GM23338 (cell line): Measurements from ENCODE around the gene SDHB. TPM values are rescaled to one million over a fixed set of nuclear protein-coding genes. Genes with fewer than 3 reads are reported as not detected.

Experiments
- ATAC-seq: fragments of 200-7000 bp; cut with Tn5 transposase; 3 replicates; pipeline ENCODE4 v1.9.1; 2020
- DNase-seq: peaks from one replicate; pipeline ENCODE4 v3.0.0-alpha.2; 2015; ENCODE audit warnings: low spot score
- H2AFZ ChIP-seq: fragments of 200-600 bp; sonication (generic); 2 replicates; pipeline ENCODE4 v1.8.0; 2016; ENCODE audit warnings: antibody characterized with exemption, mild to moderate bottlenecking, moderate library complexity
- H3F3A ChIP-seq: fragments of 200-600 bp; sonication (generic); replicated peaks from 2 replicates; pipeline ENCODE4 v1.8.0; 2017; ENCODE audit warnings: antibody characterized with exemption, mixed run types, low read depth
- H3K27ac ChIP-seq: fragments of 200-600 bp; sonication (generic); 2 replicates; pipeline ENCODE4 v1.6.1; 2016; ENCODE audit warnings: low read depth
- H3K27me3 ChIP-seq: fragments of 200-600 bp; sonication (generic); 2 replicates; pipeline ENCODE4 v1.8.0; 2016; ENCODE audit warnings: mild to moderate bottlenecking, mixed run types, moderate library complexity; ENCODE audit not compliant: insufficient read depth
- H3K36me3 ChIP-seq: fragments of 200-600 bp; sonication (generic); 2 replicates; pipeline ENCODE4 v1.8.0; 2016; ENCODE audit warnings: mild to moderate bottlenecking; ENCODE audit not compliant: insufficient read depth
- H3K4me1 ChIP-seq: fragments of 200-600 bp; sonication (generic); 2 replicates; pipeline ENCODE4 v1.8.0; 2016; ENCODE audit warnings: mild to moderate bottlenecking, moderate library complexity; ENCODE audit not compliant: insufficient read depth
- H3K4me2 ChIP-seq: fragments of 200-600 bp; sonication (generic); 2 replicates; pipeline ENCODE4 v1.7.1; 2017; ENCODE audit warnings: mixed run types
- H3K4me3 ChIP-seq: fragments of 200-600 bp; sonication (generic); 2 replicates; pipeline ENCODE4 v1.6.1; 2016; ENCODE audit warnings: mixed run types
- H3K79me2 ChIP-seq: fragments of 200-600 bp; sonication (generic); replicated peaks from 2 replicates; pipeline ENCODE4 v1.8.0; 2017; ENCODE audit warnings: mild to moderate bottlenecking; ENCODE audit not compliant: insufficient read depth
- H3K9me2 ChIP-seq: fragments of 200-600 bp; sonication (generic); 2 replicates; pipeline ENCODE4 v1.8.0; 2017; ENCODE audit not compliant: insufficient read depth
- H4K20me1 ChIP-seq: fragments of 200-600 bp; sonication (generic); replicated peaks from 2 replicates; pipeline ENCODE4 v1.8.0; 2017; ENCODE audit warnings: mild to moderate bottlenecking; ENCODE audit not compliant: insufficient read depth
- H3K27ac Mint-ChIP-seq: 2 replicates; pipeline ENCODE4 v1.8.0; 2020; ENCODE audit warnings: inconsistent platforms, mild to moderate bottlenecking, moderate library complexity, mixed read lengths
- H3K27me3 Mint-ChIP-seq: 3 replicates; pipeline ENCODE4 v1.8.0; 2022; ENCODE audit warnings: low read depth, mild to moderate bottlenecking, moderate library complexity, mixed read lengths, inconsistent platforms; ENCODE audit not compliant: insufficient read depth, poor library complexity
- H3K36me3 Mint-ChIP-seq: 3 replicates; pipeline ENCODE4 v1.8.0; 2021; ENCODE audit warnings: low read depth, mild to moderate bottlenecking, inconsistent platforms, moderate library complexity, mixed read lengths
- H3K4me1 Mint-ChIP-seq: 3 replicates; pipeline ENCODE4 v1.8.0; 2020; ENCODE audit warnings: mild to moderate bottlenecking, inconsistent platforms, mixed read lengths
- H3K4me3 Mint-ChIP-seq: 3 replicates; pipeline ENCODE4 v1.8.0; 2021; ENCODE audit warnings: moderate library complexity, mild to moderate bottlenecking, inconsistent platforms, mixed read lengths
- H3K9me3 Mint-ChIP-seq: 3 replicates; pipeline ENCODE4 v1.8.0; 2020; ENCODE audit warnings: moderate library complexity, mild to moderate bottlenecking, inconsistent platforms, mixed read lengths
- CREB1 ChIP-seq: fragments of 250-450 bp; sonication (Bioruptor Pico); IDR thresholded peaks from 2 replicates; pipeline ENCODE4 v1.5.0; 2020; ENCODE audit warnings: low read depth, mild to moderate bottlenecking, moderate library complexity
- EZH2 ChIP-seq: fragments of 200-600 bp; sonication (generic); IDR thresholded peaks from one replicate; pipeline ENCODE4 v1.8.0; 2017; ENCODE audit warnings: antibody characterized with exemption, mild to moderate bottlenecking, low read depth; ENCODE audit not compliant: unreplicated experiment
- EZH2phosphoT487 ChIP-seq: fragments of 200-600 bp; sonication (generic); IDR thresholded peaks from one replicate; pipeline ENCODE4 v1.8.1; 2018; ENCODE audit warnings: antibody characterized with exemption; ENCODE audit not compliant: unreplicated experiment
- JUNB ChIP-seq: IDR thresholded peaks from one replicate; pipeline ENCODE4 v1.6.1; 2016; ENCODE audit warnings: antibody characterized with exemption; ENCODE audit not compliant: unreplicated experiment
- NANOG ChIP-seq: IDR thresholded peaks from 2 replicates; pipeline ENCODE4 v1.6.1; 2016; ENCODE audit warnings: antibody characterized with exemption, borderline replicate concordance
- POLR2AphosphoS5 ChIP-seq: IDR thresholded peaks from 2 replicates; pipeline ENCODE4 v1.6.1; 2016; ENCODE audit warnings: antibody characterized with exemption, low read depth
- STAT1 ChIP-seq: IDR thresholded peaks from one replicate; pipeline ENCODE4 v1.6.1; 2016; ENCODE audit warnings: antibody characterized with exemption; ENCODE audit not compliant: unreplicated experiment
- ZNF114 ChIP-seq: fragments of 250-450 bp; sonication (Bioruptor Pico); IDR thresholded peaks from 2 replicates; pipeline ENCODE4 v1.5.0; 2020; ENCODE audit warnings: mild to moderate bottlenecking, moderate library complexity
- ZNF331 ChIP-seq: fragments of 250-450 bp; sonication (Bioruptor Pico); IDR thresholded peaks from 2 replicates; pipeline ENCODE4 v1.5.0; 2020; ENCODE audit warnings: low read depth, mild to moderate bottlenecking, moderate library complexity
- polyA plus RNA-seq: library from polyadenylated mRNA; unstranded; fragments of >200 nt; fragmentation: Nextera tagmentation; extraction: Ambion mirVana; gene quantifications from 2 replicates; pipeline ENCODE4 v1.2.1, GENCODE V29; 2016
- total RNA-seq: library from RNA; depleted of rRNA; stranded (reverse); fragments of >200 nt; shearing (Covaris generic); gene quantifications from 2 replicates; pipeline ENCODE4 v1.2.3, GENCODE V29; 2014
- TF ChIP-seq, protein P1 (sequence below): IDR thresholded peaks from one replicate; pipeline ENCODE4 v1.6.1; 2018; ENCODE audit warnings: antibody characterized with exemption; ENCODE audit not compliant: unreplicated experiment
- TF ChIP-seq, protein P2 (sequence below): IDR thresholded peaks from 2 replicates; pipeline ENCODE4 v1.6.1; 2016; ENCODE audit warnings: antibody characterized with exemption
- TF ChIP-seq, protein P3 (sequence below): fragments of 250-450 bp; sonication (Bioruptor Pico); IDR thresholded peaks from 2 replicates; pipeline ENCODE4 v1.5.0; 2020; ENCODE audit warnings: mild to moderate bottlenecking, moderate library complexity

Gene SDHB
- total and polyA plus RNA-seq, 2 experiments from 2014 or later: 72.8 to 112 TPM

GRCh38 chr1:17023573-17023972 is 30.3 kb downstream of the SDHB start (continued):
- TF ChIP-seq, protein P1, sequence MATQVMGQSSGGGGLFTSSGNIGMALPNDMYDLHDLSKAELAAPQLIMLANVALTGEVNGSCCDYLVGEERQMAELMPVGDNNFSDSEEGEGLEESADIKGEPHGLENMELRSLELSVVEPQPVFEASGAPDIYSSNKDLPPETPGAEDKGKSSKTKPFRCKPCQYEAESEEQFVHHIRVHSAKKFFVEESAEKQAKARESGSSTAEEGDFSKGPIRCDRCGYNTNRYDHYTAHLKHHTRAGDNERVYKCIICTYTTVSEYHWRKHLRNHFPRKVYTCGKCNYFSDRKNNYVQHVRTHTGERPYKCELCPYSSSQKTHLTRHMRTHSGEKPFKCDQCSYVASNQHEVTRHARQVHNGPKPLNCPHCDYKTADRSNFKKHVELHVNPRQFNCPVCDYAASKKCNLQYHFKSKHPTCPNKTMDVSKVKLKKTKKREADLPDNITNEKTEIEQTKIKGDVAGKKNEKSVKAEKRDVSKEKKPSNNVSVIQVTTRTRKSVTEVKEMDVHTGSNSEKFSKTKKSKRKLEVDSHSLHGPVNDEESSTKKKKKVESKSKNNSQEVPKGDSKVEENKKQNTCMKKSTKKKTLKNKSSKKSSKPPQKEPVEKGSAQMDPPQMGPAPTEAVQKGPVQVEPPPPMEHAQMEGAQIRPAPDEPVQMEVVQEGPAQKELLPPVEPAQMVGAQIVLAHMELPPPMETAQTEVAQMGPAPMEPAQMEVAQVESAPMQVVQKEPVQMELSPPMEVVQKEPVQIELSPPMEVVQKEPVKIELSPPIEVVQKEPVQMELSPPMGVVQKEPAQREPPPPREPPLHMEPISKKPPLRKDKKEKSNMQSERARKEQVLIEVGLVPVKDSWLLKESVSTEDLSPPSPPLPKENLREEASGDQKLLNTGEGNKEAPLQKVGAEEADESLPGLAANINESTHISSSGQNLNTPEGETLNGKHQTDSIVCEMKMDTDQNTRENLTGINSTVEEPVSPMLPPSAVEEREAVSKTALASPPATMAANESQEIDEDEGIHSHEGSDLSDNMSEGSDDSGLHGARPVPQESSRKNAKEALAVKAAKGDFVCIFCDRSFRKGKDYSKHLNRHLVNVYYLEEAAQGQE: no peak
- TF ChIP-seq ZNF114 (CRISPR knock-in tag) (no peak), STAT1 (no peak), EZH2 (no peak), JUNB (no peak)
- TF ChIP-seq, protein P2, sequence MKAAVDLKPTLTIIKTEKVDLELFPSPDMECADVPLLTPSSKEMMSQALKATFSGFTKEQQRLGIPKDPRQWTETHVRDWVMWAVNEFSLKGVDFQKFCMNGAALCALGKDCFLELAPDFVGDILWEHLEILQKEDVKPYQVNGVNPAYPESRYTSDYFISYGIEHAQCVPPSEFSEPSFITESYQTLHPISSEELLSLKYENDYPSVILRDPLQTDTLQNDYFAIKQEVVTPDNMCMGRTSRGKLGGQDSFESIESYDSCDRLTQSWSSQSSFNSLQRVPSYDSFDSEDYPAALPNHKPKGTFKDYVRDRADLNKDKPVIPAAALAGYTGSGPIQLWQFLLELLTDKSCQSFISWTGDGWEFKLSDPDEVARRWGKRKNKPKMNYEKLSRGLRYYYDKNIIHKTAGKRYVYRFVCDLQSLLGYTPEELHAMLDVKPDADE: no peak

DNA sequence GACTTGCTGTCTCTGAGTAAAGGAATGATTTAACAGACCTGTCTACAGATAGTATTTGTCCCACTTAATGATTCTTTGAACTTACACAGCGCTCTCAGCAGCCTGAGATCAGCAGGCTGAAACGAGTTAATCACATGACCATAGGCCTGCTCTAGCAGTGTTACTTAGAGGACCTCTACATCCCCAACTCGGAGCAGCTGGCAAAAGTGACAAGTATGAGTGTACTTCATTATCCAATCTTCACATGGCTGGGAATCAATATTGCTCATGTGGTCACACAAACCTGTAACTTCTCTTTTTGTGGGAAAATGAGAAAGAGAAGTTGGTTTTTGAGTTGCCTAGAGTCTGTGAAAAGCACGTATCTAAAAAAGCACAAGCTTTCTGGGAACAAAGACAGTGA is 30.7 kb downstream of the SDHB start:
- no peak for ATAC-seq
- Histone ChIP-seq H3K79me2 (no peaks in the 10 kb centered on the region), H3K4me2 (no peak overlapping the region), H3K27ac (no peak overlapping the region), H3F3A (peaks cover 12% of the 10 kb centered on the region; the same call in 1 of the 2 replicates), H4K20me1 (peaks cover 8% of the 10 kb centered on the region), H3K36me3 (peaks cover 49% of the 10 kb centered on the region), H3K4me3 (no peak overlapping the region), H3K4me1 (no peaks in the 10 kb centered on the region), H3K9me2 (no peaks in the 10 kb centered on the region), H3K27me3 (no peaks in the 10 kb centered on the region), H2AFZ (no peak overlapping the region)
- no peak for DNase-seq
- Mint-ChIP-seq H3K4me3 (no peak overlapping the region), H3K4me1 (no peaks in the 10 kb centered on the region), H3K36me3 (peaks cover 74% of the 10 kb centered on the region), H3K9me3 (no peaks in the 10 kb centered on the region), H3K27me3 (no peaks in the 10 kb centered on the region), H3K27ac (no peak overlapping the region)
- TF ChIP-seq CREB1 (CRISPR knock-in tag) (no peak), JUNB (no peak), NANOG (no peak), ZNF331 (CRISPR knock-in tag) (no peak), ZNF114 (CRISPR knock-in tag) (no peak), POLR2AphosphoS5 (no peak), STAT1 (no peak), EZH2phosphoT487 (no peak)
- TF ChIP-seq, protein P2: no peak
- TF ChIP-seq, protein P3, sequence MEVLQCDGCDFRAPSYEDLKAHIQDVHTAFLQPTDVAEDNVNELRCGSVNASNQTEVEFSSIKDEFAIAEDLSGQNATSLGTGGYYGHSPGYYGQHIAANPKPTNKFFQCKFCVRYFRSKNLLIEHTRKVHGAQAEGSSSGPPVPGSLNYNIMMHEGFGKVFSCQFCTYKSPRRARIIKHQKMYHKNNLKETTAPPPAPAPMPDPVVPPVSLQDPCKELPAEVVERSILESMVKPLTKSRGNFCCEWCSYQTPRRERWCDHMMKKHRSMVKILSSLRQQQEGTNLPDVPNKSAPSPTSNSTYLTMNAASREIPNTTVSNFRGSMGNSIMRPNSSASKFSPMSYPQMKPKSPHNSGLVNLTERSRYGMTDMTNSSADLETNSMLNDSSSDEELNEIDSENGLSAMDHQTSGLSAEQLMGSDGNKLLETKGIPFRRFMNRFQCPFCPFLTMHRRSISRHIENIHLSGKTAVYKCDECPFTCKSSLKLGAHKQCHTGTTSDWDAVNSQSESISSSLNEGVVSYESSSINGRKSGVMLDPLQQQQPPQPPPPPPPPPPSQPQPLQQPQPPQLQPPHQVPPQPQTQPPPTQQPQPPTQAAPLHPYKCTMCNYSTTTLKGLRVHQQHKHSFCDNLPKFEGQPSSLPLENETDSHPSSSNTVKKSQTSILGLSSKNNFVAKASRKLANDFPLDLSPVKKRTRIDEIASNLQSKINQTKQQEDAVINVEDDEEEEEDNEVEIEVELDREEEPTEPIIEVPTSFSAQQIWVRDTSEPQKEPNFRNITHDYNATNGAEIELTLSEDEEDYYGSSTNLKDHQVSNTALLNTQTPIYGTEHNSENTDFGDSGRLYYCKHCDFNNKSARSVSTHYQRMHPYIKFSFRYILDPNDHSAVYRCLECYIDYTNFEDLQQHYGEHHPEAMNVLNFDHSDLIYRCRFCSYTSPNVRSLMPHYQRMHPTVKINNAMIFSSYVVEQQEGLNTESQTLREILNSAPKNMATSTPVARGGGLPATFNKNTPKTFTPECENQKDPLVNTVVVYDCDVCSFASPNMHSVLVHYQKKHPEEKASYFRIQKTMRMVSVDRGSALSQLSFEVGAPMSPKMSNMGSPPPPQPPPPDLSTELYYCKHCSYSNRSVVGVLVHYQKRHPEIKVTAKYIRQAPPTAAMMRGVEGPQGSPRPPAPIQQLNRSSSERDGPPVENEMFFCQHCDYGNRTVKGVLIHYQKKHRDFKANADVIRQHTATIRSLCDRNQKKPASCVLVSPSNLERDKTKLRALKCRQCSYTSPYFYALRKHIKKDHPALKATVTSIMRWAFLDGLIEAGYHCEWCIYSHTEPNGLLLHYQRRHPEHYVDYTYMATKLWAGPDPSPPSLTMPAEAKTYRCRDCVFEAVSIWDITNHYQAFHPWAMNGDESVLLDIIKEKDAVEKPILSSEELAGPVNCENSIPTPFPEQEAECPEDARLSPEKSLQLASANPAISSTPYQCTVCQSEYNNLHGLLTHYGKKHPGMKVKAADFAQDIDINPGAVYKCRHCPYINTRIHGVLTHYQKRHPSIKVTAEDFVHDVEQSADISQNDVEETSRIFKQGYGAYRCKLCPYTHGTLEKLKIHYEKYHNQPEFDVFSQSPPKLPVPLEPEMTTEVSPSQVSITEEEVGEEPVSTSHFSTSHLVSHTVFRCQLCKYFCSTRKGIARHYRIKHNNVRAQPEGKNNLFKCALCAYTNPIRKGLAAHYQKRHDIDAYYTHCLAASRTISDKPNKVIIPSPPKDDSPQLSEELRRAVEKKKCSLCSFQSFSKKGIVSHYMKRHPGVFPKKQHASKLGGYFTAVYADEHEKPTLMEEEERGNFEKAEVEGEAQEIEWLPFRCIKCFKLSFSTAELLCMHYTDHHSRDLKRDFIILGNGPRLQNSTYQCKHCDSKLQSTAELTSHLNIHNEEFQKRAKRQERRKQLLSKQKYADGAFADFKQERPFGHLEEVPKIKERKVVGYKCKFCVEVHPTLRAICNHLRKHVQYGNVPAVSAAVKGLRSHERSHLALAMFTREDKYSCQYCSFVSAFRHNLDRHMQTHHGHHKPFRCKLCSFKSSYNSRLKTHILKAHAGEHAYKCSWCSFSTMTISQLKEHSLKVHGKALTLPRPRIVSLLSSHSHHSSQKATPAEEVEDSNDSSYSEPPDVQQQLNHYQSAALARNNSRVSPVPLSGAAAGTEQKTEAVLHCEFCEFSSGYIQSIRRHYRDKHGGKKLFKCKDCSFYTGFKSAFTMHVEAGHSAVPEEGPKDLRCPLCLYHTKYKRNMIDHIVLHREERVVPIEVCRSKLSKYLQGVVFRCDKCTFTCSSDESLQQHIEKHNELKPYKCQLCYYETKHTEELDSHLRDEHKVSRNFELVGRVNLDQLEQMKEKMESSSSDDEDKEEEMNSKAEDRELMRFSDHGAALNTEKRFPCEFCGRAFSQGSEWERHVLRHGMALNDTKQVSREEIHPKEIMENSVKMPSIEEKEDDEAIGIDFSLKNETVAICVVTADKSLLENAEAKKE: no peak
